ENCODE results near the gene KCNQ5. TPM values are rescaled to one million over a fixed set of nuclear protein-coding genes. Genes with fewer than 3 reads are reported as not detected.

The KCNQ5 gene
- total and polyA plus RNA-seq, 2 donors (not counting 1 experiment from before 2014, with no cell fraction given), result 0.74 to 4.6 TPM

DNA sequence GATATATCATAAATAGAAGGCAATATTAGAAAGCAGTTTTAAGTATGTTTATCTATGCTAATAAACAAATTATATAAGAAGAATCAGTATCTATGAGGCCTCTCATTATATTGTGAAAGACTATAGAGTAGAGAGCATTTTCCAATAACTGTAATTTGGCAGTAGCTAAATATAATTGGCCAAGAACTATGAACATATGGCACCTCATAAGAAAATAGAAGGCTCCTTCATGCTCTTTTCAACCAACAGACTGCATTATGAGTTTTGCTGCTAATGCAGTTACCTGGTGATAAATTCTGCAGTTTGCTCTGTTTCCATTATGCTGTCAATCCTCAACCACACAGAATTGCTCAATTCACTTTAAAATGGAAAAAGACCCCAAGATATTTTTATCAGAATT lies 382.4 kb downstream of the KCNQ5 start:
- H3K36me3 ChIP-seq (ENCODE audit: control insufficient read depth, insufficient read depth, low read length), result no peaks in the 10 kb centered on the region
- TF ChIP-seq, protein P1, sequence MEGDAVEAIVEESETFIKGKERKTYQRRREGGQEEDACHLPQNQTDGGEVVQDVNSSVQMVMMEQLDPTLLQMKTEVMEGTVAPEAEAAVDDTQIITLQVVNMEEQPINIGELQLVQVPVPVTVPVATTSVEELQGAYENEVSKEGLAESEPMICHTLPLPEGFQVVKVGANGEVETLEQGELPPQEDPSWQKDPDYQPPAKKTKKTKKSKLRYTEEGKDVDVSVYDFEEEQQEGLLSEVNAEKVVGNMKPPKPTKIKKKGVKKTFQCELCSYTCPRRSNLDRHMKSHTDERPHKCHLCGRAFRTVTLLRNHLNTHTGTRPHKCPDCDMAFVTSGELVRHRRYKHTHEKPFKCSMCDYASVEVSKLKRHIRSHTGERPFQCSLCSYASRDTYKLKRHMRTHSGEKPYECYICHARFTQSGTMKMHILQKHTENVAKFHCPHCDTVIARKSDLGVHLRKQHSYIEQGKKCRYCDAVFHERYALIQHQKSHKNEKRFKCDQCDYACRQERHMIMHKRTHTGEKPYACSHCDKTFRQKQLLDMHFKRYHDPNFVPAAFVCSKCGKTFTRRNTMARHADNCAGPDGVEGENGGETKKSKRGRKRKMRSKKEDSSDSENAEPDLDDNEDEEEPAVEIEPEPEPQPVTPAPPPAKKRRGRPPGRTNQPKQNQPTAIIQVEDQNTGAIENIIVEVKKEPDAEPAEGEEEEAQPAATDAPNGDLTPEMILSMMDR (conservative IDR thresholded peaks at IDR 0.05 in 1 of 2, IDR thresholded peaks at IDR 0.05 in 1 of 2; ENCODE audit: low read depth in 1 of 2, low read length in 2 of 2), result no peak
- no peak overlapping the region for H3K27ac ChIP-seq (ENCODE audit: insufficient read depth, low read length)
- H2AFZ ChIP-seq (ENCODE audit: low read length), result no peak overlapping the region
- H3K4me3 ChIP-seq (replicated peaks in 1 of 4; ENCODE audit: control extremely low read depth in 1 of 4, insufficient read depth in 1 of 4, low read depth in 3 of 4, low read length in 4 of 4), result no peak overlapping the region
- no peaks in the 10 kb centered on the region for H4K20me1 ChIP-seq (ENCODE audit: control insufficient read depth, extremely low read depth, insufficient read depth, low read length)
- H3K79me2 ChIP-seq (ENCODE audit: control insufficient read depth, insufficient read depth, low read length), result no peaks in the 10 kb centered on the region
- H3K9ac ChIP-seq (ENCODE audit: insufficient read depth, low read length), result no peak overlapping the region
- DNase-seq (ENCODE audit: low read depth in 2 of 2), result no peak
- no peaks in the 10 kb centered on the region for H3K9me3 ChIP-seq (ENCODE audit: control insufficient read depth, insufficient read depth, low read depth, low read length)
- H3K4me1 ChIP-seq (ENCODE audit: control insufficient read depth, extremely low read depth, insufficient read depth, low read length), result no peaks in the 10 kb centered on the region
- no peaks in the 10 kb centered on the region for H3K27me3 ChIP-seq (ENCODE audit: control insufficient read depth, insufficient read depth, low read length)
- no peak overlapping the region for H3K4me2 ChIP-seq (ENCODE audit: extremely low read depth, insufficient read depth, low read length)

DNA sequence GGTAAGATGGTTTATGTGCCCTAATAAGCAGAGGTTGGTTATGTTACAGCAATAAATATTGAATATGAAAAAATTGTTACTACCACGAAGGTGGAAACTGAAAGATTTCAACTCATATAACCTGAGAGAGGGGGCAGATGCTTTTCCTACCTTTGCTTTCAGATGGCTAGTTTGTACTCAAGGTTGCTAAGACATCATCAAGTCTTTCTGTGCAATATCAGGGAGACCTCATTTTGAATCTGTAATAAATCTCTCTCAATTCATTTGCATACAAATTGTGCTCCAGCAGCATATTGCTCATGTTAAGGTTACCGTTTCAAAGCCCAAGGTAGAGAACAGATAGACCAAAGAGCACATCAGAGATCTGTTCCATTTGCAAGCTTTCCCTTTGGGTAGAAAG lies 383.0 kb downstream of the KCNQ5 start:
- H3K27ac ChIP-seq (ENCODE audit: insufficient read depth, low read length), result no peak overlapping the region
- H4K20me1 ChIP-seq (ENCODE audit: control insufficient read depth, extremely low read depth, insufficient read depth, low read length), result no peaks in the 10 kb centered on the region
- no peak for DNase-seq (ENCODE audit: low read depth in 2 of 2)
- H3K36me3 ChIP-seq (ENCODE audit: control insufficient read depth, insufficient read depth, low read length), result no peaks in the 10 kb centered on the region
- no peak overlapping the region for H3K4me3 ChIP-seq (replicated peaks in 1 of 4; ENCODE audit: control extremely low read depth in 1 of 4, insufficient read depth in 1 of 4, low read depth in 3 of 4, low read length in 4 of 4)
- no peaks in the 10 kb centered on the region for H3K27me3 ChIP-seq (ENCODE audit: control insufficient read depth, insufficient read depth, low read length)
- H3K9ac ChIP-seq (ENCODE audit: insufficient read depth, low read length), result no peak overlapping the region
- H2AFZ ChIP-seq (ENCODE audit: low read length), result no peak overlapping the region
- no peak overlapping the region for H3K4me2 ChIP-seq (ENCODE audit: extremely low read depth, insufficient read depth, low read length)
- TF ChIP-seq EZH2 (IDR thresholded peaks at IDR 0.05; ENCODE audit: low read length, missing control alignments), result no peak
- TF ChIP-seq, protein P1 (conservative IDR thresholded peaks at IDR 0.05 in 1 of 2, IDR thresholded peaks at IDR 0.05 in 1 of 2; ENCODE audit: low read depth in 1 of 2, low read length in 2 of 2), result no peak
- no peaks in the 10 kb centered on the region for H3K4me1 ChIP-seq (ENCODE audit: control insufficient read depth, extremely low read depth, insufficient read depth, low read length)
- no peaks in the 10 kb centered on the region for H3K9me3 ChIP-seq (ENCODE audit: control insufficient read depth, insufficient read depth, low read depth, low read length)
- H3K79me2 ChIP-seq (ENCODE audit: control insufficient read depth, insufficient read depth, low read length), result no peaks in the 10 kb centered on the region

DNA sequence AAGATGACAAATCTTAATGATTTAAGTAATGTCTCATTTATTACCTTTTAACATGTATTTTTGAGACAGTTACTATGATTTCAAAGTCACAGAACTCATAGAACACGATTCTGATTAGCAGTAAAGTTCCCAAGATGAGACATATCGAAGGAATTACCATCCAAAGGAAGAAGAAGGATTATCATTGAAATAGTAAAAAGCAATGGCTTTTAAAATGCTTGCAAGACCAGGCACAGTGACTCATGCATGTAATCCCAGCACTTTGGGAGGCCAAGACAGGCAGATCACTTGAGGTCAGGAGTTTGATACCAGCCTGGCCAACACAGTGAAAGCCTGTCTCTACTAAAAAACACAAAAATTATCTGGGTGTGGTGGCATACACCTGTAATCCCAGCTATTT lies 384.3 kb downstream of the KCNQ5 start:
- no peak overlapping the region for H3K9ac ChIP-seq (ENCODE audit: insufficient read depth, low read length)
- TF ChIP-seq, protein P1 (conservative IDR thresholded peaks at IDR 0.05 in 1 of 2, IDR thresholded peaks at IDR 0.05 in 1 of 2; ENCODE audit: low read depth in 1 of 2, low read length in 2 of 2), result no peak
- TF ChIP-seq EZH2 (IDR thresholded peaks at IDR 0.05; ENCODE audit: low read length, missing control alignments), result no peak
- no peak overlapping the region for H3K4me3 ChIP-seq (replicated peaks in 1 of 4; ENCODE audit: control extremely low read depth in 1 of 4, insufficient read depth in 1 of 4, low read depth in 3 of 4, low read length in 4 of 4)
- H3K4me2 ChIP-seq (ENCODE audit: extremely low read depth, insufficient read depth, low read length), result no peak overlapping the region
- DNase-seq (ENCODE audit: low read depth in 2 of 2), result no peak
- no peak overlapping the region for H3K27ac ChIP-seq (ENCODE audit: insufficient read depth, low read length)
- no peaks in the 10 kb centered on the region for H4K20me1 ChIP-seq (ENCODE audit: control insufficient read depth, extremely low read depth, insufficient read depth, low read length)
- H3K9me3 ChIP-seq (ENCODE audit: control insufficient read depth, insufficient read depth, low read depth, low read length), result no peaks in the 10 kb centered on the region
- H3K4me1 ChIP-seq (ENCODE audit: control insufficient read depth, extremely low read depth, insufficient read depth, low read length), result no peaks in the 10 kb centered on the region
- H3K36me3 ChIP-seq (ENCODE audit: control insufficient read depth, insufficient read depth, low read length), result no peaks in the 10 kb centered on the region
- no peak overlapping the region for H2AFZ ChIP-seq (ENCODE audit: low read length)
- H3K79me2 ChIP-seq (ENCODE audit: control insufficient read depth, insufficient read depth, low read length), result no peaks in the 10 kb centered on the region
- H3K27me3 ChIP-seq (ENCODE audit: control insufficient read depth, insufficient read depth, low read length), result no peaks in the 10 kb centered on the region
